BE2C (cell line): ENCODE results near the gene DLGAP4.

Experiments used
- DNase-seq: peaks from one replicate; pipeline ENCODE4 v3.0.0-alpha.2; 2020
- H3K27me3 ChIP-seq: fragments of 250-450 bp; sonication (Bioruptor Pico); 2 replicates; pipeline ENCODE4 v1.5.1; 2020; ENCODE audit warnings: mild to moderate bottlenecking
- H3K36me3 ChIP-seq: fragments of 250-450 bp; sonication (Bioruptor Pico); 2 replicates; pipeline ENCODE4 v1.5.1; 2020; ENCODE audit warnings: mild to moderate bottlenecking
- H3K4me1 ChIP-seq: fragments of 250-450 bp; sonication (Bioruptor Pico); 2 replicates; pipeline ENCODE4 v1.5.1; 2020
- H3K4me3 ChIP-seq: 2 replicates; pipeline ENCODE4 v1.5.1; 2011; ENCODE audit warnings: low read depth, low read length
- H3K9me3 ChIP-seq: fragments of 250-450 bp; sonication (Bioruptor Pico); 2 replicates; pipeline ENCODE4 v1.5.1; 2020
- TF ChIP-seq, protein P1 (sequence below): IDR thresholded peaks from 2 replicates; pipeline ENCODE4 v1.5.1; 2012; ENCODE audit warnings: mild to moderate bottlenecking, low read depth, low read length

DLGAP4 gene

DNA sequence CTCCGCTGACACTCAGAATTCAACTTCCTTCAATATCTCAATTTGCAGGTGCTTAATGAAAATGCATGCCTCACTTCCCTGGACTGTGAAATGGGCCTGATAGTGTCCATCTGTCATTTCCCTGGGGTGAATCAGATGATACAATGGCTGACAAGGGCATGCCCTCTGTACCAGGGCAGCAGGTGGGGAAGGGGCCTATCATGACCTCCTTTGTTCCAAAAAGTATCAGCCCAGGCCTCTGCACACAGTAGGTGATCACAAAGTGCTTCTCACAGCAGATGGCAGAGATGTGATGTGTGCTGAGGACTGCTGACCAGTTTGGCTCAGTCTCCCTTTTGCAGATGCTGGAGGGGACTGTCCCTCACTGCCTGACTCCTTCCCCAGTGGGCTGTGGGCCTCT is 44.3 kb downstream of the DLGAP4 start:
- H3K36me3 ChIP-seq, result no peaks in the 10 kb centered on the region
- no peaks in the 10 kb centered on the region for H3K27me3 ChIP-seq
- H3K4me1 ChIP-seq, result no peaks in the 10 kb centered on the region
- no peak for DNase-seq
- no peak overlapping the region for H3K4me3 ChIP-seq
- H3K9me3 ChIP-seq, result no peaks in the 10 kb centered on the region
- TF ChIP-seq, protein P1, sequence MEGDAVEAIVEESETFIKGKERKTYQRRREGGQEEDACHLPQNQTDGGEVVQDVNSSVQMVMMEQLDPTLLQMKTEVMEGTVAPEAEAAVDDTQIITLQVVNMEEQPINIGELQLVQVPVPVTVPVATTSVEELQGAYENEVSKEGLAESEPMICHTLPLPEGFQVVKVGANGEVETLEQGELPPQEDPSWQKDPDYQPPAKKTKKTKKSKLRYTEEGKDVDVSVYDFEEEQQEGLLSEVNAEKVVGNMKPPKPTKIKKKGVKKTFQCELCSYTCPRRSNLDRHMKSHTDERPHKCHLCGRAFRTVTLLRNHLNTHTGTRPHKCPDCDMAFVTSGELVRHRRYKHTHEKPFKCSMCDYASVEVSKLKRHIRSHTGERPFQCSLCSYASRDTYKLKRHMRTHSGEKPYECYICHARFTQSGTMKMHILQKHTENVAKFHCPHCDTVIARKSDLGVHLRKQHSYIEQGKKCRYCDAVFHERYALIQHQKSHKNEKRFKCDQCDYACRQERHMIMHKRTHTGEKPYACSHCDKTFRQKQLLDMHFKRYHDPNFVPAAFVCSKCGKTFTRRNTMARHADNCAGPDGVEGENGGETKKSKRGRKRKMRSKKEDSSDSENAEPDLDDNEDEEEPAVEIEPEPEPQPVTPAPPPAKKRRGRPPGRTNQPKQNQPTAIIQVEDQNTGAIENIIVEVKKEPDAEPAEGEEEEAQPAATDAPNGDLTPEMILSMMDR, result no peak

DNA sequence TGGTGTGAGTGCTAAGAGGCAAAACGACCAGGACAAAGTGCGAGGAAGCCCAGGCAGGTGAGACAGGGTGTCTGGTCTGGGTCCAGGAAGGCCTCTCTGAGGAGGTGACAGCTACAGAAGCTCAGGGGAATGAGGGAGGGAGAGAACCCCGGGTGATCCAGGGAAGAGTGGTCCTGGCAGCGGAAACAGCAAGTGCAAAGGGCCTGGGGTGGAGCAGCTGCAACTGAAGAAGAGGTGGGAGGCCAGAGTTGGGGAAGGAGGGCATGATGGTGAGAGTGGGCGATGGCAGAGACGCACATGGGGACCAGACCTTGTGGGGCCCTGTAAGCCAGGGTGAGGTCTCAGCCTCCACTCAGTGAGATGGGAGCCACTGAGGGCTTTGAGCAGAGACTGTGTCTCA is 45.8 kb downstream of the DLGAP4 start:
- DNase-seq, result no peak
- TF ChIP-seq, protein P1, result no peak
- Histone ChIP-seq H3K27me3 (no peaks in the 10 kb centered on the region), H3K9me3 (no peaks in the 10 kb centered on the region), H3K4me3 (no peak overlapping the region), H3K36me3 (no peaks in the 10 kb centered on the region), H3K4me1 (no peaks in the 10 kb centered on the region)

DNA sequence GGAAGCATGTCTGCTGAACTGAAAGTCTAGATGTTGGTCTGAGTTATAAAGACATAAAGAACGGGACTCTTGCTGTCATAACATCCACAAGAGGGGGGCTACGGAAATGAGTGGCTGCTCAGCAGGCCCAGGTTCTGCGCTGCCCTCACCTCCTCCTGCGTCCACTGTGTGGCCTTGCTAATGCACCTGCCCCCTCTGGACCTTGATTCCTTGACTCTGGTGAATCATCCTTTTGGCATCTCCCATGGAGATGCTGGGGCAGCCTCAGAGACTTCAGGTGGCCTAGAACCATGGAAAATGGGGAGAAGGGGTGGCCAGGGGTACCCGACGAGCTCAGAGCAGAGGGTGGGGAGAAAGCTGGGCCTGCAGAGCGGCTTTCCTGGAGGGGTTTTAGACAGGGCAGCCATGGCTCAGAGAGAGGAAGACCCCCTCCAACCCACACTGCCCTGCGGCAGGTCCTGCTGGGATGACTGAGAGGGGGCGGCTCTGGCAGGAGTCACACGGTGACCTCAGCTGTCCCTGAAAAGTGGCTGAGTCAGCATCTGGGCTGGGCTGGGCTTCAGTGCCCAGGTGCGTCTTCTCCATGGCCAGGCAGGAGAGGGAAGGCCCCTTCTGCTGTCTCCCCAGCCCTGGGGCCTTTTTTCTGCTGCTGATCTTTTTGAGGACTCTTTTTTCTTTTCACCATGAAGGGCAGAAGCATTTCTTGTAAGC is 46.9 kb downstream of the DLGAP4 start:
- Histone ChIP-seq H3K4me3 (no peak overlapping the region), H3K36me3 (no peaks in the 10 kb centered on the region), H3K4me1 (no peaks in the 10 kb centered on the region), H3K9me3 (no peaks in the 10 kb centered on the region), H3K27me3 (no peaks in the 10 kb centered on the region)
- TF ChIP-seq, protein P1, result no peak
- no peak for DNase-seq

DNA sequence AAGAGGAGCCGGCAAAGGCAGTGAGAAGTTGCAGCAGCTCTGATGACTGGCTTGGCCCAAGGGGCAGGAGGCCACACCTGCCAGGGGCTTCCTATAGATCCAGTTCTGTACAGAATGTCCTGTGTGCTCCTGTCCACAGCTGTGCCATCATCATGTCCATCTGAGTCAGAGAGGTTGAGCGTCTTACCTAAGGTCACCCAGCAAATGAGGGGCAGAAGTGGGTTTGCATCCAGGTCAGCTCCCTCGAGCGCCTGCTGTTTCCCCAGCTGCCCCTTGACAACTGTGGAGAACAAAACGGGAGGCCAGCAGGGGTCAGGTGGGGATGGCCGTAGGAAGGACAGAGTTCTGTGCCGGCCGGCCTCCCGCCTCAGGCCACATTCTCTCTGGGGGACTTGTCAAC is 47.6 kb downstream of the DLGAP4 start:
- no peaks in the 10 kb centered on the region for H3K36me3 ChIP-seq
- no peak overlapping the region for H3K4me3 ChIP-seq
- TF ChIP-seq, protein P1, result no peak
- H3K4me1 ChIP-seq, result no peaks in the 10 kb centered on the region
- DNase-seq, result no peak
- no peaks in the 10 kb centered on the region for H3K9me3 ChIP-seq
- no peaks in the 10 kb centered on the region for H3K27me3 ChIP-seq

DNA sequence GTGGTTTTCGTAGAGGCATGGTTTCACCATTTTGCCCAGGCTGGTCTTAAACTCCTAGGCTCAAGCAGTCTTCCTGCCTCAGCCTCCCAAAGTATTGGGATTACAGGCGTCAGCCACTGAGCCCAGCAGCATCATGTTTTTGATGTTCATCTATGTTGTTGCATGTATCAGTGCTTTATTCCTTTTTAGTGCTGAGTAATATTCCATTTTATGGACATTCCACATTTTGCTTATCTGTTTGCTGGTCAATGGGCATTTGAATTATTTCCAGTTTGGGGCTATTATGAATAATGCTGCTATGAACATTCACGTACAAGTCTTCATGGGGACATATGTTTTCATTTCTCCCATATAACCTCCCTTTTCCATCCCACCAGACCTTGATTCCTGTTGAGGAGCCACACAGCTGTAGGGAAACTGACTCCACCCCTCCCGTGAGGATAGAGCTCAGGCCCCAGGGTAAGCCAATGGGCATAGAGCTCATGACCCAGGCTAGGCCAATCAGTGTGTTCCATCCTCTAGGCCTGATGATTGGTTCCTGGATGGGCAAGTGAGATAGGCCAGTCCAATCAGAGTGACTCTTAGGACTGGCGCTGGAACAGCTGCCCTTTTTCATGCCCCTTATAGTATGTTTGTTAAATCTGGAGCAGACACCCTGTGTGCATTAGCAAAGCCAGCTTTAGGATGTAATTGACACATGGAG is 49.5 kb downstream of the DLGAP4 start:
- Histone ChIP-seq H3K4me3 (no peak overlapping the region), H3K4me1 (no peaks in the 10 kb centered on the region), H3K36me3 (no peaks in the 10 kb centered on the region), H3K27me3 (no peaks in the 10 kb centered on the region), H3K9me3 (no peaks in the 10 kb centered on the region)
- DNase-seq, result peak; percentile 38
- TF ChIP-seq, protein P1, result no peak
